IPS-18a (cell line): ENCODE measurements around the gene TGFBRAP1.

Source experiments
- H3K27ac ChIP-seq: one replicate; pipeline ENCODE4 v1.5.1; 2013; ENCODE audit warnings: low read length
- H3K27me3 ChIP-seq: one replicate; pipeline ENCODE4 v1.6.1; 2013; ENCODE audit warnings: mild to moderate bottlenecking, low read length; ENCODE audit not compliant: control insufficient read depth, insufficient read depth
- H3K36me3 ChIP-seq: one replicate; pipeline ENCODE4 v1.6.1; 2013; ENCODE audit warnings: low read depth, low read length; ENCODE audit not compliant: control insufficient read depth
- H3K4me1 ChIP-seq: one replicate; pipeline ENCODE4 v1.6.1; 2013; ENCODE audit warnings: low read depth, low read length; ENCODE audit not compliant: control insufficient read depth
- H3K4me3 ChIP-seq: one replicate; pipeline ENCODE4 v1.5.1; 2013; ENCODE audit warnings: low read length
- H3K9ac ChIP-seq: one replicate; pipeline ENCODE4 v1.6.1; 2013; ENCODE audit warnings: mild to moderate bottlenecking, low read length, moderate library complexity
- H3K9me3 ChIP-seq: one replicate; pipeline ENCODE4 v1.6.1; 2013; ENCODE audit warnings: low read depth, low read length; ENCODE audit not compliant: control insufficient read depth

Gene TGFBRAP1

GRCh38 chr2:105215586-105216192 lies 113.8 kb downstream of the TGFBRAP1 start:
- Histone ChIP-seq H3K9ac (no peak overlapping the region), H3K36me3 (no peaks in the 10 kb centered on the region), H3K27ac (no peak overlapping the region), H3K27me3 (no peaks in the 10 kb centered on the region), H3K4me1 (no peaks in the 10 kb centered on the region), H3K9me3 (no peaks in the 10 kb centered on the region), H3K4me3 (no peak overlapping the region)
